Fibroblast of lung (primary cell): ENCODE data around the gene FAM240B.

ENCODE experiments used
- CTCF ChIP-seq, 2 donors: IDR thresholded peaks in 1 of 2; conservative IDR thresholded peaks in 1 of 2; 1 replicate in 1 of 2; 2 replicates in 1 of 2; pipeline ENCODE4 v1.5.1; 2011 to 2012; ENCODE audit warnings: low read length in 2 of 2, control low read depth in 1 of 2, inconsistent platforms in 1 of 2, low read depth in 1 of 2, mild to moderate bottlenecking in 1 of 2
- EZH2 ChIP-seq: IDR thresholded peaks from 2 replicates; pipeline ENCODE4 v1.5.1; 2012; ENCODE audit warnings: low read length, control low read depth, mild to moderate bottlenecking; ENCODE audit errors: missing control alignments

DNA sequence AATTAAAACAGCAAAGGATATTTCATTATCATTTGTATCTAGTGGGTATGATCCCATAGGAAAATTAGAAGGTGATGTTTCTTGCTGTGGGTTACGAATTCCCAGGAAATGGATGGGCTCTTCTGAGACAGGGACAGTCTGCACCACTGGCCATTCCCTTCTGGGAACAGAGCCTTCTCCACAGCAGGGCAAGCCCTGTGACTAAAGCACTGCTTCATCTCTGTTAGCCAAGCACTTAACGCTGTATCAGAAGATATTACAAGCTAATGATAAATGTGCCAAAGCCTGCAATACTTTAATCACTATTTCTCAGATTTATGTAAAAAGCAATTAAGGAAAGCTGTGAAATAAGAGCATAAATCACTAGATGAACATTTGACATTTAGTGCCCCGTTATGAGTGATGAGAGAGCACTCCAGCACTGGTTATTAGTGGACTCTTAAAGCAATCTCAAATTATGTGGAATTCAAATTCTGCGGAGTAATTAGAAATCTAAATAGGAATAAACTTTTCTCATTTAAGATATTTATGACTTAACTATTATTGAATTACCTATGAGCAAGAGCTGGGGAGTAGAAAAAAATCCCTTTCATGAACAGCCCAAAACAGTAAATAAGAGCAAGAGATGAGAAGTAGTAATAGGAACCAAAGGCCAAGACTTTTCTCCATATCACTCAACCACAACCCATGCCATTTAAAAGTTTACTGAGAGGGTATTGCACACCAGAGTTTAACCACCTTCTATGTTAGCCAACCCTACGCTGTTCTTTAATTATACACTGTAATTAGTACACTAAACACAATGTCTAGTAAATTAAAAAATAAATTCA is 49.2 kb downstream of the FAM240B start:
- TF ChIP-seq CTCF (conservative IDR thresholded peaks at IDR 0.05 in 1 of 2, IDR thresholded peaks at IDR 0.05 in 1 of 2; ENCODE audit: low read depth in 1 of 2, low read length in 2 of 2): no peak
- TF ChIP-seq EZH2: no peak
